GM21528 (cell line): Measurements from ENCODE around the gene SCG3.

Experiments used
- ATAC-seq: cut with Tn5 transposase; IDR thresholded peaks from one replicate; pipeline ENCODE4 v1.9.1; 2021; ENCODE audit warnings: mild to moderate bottlenecking, moderate library complexity; ENCODE audit not compliant: unreplicated experiment, low FRiP score

Gene SCG3

GRCh38 chr15:51724673-51725072, 43.4 kb downstream of the SCG3 start:
- ATAC-seq = no peak

DNA sequence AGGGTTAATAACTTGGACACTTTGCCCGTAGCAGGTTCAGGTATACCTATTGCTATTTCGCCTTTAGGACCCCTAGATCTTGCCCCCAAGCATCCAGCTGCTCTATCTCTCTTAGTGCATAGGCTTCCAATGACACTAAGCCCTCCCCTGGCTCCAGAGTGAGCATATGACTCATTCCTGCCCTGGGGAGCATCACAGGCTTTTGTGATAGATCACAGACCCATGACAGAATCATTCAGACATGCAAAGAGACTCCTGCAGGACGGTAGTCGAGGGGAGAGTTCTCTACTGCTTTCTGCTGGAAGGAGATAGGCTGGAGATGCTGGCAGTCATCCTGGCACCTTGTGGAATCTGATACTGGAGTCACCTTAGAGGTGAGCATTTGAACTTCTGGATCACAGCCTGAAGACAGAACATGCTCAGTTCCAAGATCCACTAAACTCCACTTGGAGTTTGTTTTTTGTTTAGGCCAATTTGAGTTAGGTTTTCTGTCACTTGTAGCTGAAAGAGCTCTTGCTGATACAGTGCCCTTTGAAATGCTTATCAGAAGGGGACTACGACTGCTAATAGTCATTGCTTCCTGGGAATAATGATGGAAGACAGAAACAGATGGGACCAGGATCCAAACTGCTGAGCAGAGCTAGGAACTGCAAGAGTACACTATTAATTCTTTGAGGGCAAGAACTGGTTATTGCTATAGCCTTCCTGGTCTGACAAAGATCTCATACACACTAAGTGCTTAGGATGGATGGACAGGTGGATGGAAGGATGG, 45.2 kb downstream of the SCG3 start:
- ATAC-seq = no peak

DNA sequence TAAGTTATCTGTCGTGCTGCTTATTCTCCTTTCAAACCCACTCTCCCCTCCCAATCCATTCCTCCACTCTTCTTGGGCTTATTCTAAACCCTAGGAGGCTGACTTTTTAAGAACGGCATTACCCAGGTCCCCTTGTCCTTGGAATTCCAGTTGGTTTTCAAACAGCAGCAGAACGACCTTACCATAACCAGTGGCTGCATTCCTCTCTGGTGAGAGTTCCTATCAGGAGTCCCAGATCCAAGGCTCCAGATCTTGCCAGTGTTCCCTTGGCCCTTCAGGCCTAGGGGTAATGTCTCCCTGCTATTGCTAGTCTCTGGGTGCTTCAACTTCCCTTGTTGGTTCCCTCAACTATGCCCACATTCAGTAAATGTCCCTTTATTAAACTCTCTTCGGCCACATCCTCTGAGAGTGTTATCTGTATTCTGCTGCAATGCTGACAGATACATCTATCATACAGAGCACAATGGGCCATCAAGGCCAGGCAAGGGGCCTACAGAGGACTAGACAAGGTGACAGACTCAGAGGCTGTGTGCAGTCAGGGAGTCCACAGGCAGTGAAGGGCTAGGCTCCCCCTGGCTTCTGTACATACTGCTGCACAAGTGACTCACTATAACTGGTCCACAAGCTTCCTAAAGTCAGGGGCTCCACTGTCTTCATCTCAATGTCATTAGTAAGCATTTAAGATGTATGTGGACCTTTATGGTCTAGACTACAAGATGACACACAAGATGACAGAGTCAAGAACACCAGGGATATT, 46.0 kb downstream of the SCG3 start:
- no peak for ATAC-seq

DNA sequence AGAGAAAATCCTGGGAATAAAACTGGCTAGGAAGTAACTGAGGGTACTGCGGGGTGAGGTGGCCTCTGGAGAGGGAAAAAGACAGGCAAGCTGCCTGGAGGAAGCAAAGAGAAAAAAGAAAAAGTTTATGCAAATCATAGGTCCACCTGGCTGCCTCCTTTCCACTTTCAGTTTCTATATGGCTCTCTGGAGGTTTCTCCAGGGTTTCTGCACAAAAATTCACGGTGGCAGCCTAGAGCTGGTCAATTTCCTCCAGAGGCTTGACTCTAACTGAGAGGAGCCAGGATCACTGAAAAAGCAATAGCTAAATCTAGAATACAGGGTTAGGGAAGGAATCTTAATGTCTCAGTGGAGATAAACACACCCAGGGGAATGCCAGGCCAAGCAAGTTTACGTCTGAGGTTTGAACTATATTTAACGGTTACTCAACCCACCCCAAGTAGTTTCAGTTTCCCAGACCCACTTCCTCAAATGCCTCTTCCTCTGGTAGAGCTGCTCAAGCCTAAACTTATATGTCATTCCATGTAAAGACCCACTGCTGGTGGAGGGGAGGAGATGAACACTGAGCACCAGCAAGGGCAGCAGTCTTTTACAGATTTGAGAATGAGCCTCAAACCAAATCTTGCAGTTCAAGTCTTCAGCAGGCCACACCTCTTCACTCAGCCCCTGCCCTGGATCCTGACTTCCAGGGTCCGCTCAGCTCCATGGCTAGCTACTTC, 50.4 kb downstream of the SCG3 start:
- ATAC-seq = peak; percentile 53

GRCh38 chr15:51732646-51733045, 51.3 kb downstream of the SCG3 start:
- ATAC-seq = no peak

- peak; percentile 20 for ATAC-seq
Observed at GRCh38 chr15:51735228-51736010, 54.1 kb downstream of the SCG3 start.

GRCh38 chr15:51736069-51736468, 54.8 kb downstream of the SCG3 start:
- ATAC-seq = no peak

DNA sequence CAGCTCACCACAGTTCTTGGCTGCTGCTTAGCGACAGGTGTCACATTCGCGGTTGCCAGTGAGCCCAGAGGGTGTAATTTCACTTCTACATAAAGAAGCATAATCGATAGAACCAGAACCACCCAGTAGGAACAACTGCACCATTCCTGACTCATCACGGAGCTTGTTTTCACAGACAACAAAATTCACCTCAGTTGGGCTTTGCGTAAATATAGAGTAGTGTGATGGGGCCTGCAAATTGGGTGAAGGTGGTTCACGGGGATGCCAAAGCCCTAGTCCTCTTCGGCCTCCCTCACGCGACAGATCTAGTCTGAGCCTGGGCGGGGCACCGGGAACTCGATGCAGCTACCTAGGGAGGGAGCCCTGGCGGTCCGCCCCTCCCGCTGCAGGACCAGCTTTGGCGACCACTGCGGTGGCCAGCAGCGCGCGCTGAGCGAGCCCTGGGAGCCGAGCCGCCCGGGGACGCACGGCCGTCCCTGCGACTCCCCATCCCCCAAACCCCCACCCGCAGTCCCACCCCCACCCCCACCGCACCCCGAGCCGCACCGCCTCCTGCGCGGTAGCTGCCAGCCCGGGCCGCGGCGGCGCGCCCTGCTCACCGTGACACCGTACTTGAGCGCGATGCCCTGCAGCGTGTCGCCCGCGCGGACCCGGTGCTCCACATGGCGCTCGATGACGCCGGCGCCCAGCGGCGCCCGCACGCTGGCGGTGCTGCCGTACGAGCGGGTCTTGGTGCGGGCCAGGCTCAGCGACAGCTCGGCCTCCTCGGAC, 55.6 kb downstream of the SCG3 start:
- ATAC-seq = peak; percentile 34

DNA sequence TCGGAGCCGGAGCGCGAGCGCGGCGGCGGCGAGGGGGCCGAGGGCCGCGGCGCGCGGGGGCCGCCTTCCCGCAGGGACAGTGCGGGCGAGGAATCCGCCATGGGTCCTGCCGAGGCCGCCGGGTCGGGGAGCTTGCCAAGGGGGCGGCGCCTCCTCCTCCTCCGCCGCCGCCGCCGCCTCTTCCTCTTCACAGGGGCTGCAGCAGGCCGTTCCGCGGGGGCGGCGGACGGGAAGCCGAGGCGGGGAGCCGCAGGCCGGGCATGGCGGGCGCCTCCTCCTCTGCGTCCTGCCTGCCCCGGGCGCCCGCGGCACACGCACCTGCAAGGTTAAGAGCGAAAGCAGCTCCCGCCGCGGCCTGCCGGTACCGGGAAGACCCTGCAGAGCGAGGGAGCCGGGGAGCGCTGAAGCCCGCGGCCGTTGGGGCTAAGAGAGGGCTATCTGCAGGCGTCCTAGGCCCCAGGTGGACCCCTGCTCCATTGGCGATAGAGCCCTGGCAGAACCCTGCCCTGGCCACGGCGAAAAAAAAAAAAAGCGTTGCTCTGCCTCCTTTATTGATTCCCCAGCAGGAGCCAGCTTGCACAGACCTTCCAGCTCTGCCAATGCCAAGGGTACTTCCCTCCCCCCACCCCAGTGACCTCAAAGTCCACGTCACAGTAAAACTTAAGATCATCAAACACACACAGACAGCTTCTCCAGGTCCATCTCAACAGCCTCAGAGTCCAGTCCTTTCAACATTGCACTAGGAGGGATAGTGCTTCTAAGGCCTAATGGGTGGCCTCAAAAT, 56.4 kb downstream of the SCG3 start, which contains the start of gene LYSMD2:
Gene LYSMD2, minus strand, starts transcription at position 134 of the 784 bp plus-strand sequence. Its CDS starts 33 bp downstream, at position 101.
- ATAC-seq = peak; percentile 48

DNA sequence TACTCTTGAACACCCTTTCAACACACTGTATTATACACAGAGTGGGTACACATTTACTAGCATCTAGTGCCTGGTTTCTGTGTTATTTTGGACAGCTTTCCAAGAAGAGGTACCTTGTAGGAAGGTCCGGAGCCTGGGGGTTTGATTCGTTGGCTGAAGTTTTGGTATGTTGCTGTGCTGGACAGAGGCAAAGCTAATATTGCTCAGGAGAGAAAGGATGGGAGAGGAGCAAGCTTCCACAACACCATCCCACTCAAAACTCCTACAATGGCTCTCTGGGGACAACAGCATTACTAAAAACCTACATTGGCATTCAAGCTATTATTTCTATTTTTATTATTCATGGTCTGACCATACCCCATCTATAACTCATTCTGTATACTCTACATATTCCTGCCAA, 57.2 kb downstream of the SCG3 start:
- no peak for ATAC-seq

DNA sequence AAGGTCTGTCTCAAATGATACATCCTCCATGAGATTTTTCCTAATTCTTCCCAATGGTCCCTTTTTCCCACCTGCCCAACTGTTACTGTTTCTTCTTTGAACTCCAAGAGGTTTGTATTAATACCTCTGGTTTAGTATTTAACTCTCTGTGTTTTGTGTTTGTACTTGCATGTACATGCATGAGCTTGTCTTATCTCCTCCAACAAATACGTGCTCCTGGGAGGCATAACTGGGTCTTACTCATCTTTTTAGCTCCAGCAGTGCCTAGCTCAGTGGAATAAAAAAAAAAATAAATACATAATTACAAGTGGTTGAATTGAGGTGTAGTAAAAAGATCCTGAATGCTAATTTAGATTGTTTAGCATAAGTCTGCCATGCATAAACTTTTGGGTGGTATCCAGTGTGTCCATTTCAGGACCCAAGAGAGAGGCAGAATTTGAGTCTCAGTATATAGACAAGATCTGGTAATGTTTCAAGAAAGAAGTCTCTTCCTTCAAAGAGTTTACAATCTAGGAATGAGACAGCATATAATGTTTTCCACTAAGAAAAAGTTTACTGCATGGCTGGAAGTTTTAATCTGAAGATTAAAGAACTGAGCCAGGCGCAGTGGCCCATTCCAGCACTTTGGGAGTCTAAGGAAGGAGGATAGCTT, 57.9 kb downstream of the SCG3 start:
- ATAC-seq = no peak

DNA sequence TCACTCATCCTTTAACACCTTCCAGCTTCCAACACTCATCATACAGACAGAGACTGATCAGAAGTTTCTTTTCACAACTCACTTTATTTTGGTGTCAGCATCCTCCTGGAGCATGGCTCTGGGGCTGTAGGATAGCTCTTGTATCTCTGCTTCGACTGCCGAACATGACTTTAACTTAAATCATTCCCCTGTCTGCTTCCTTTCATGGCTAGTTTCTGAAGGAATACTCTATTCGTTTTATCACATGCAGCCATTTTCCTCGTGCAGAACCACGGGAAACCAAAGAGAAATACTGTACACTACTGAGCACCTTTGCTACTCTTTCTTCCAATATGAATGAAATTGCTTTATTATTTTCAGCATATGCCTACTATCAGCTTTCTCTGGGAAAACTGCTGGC, 68.0 kb downstream of the SCG3 start:
- ATAC-seq = no peak

GRCh38 chr15:51750186-51750585, 68.9 kb downstream of the SCG3 start:
- ATAC-seq = no peak

GRCh38 chr15:51750792-51751696, 69.7 kb downstream of the SCG3 start, which contains the start of gene TMOD2:
Gene TMOD2 (plus strand): TSS chr15:51751597. CDS start chr15:51766442, 14,845 bp downstream.
- peak; percentile 68 for ATAC-seq

DNA sequence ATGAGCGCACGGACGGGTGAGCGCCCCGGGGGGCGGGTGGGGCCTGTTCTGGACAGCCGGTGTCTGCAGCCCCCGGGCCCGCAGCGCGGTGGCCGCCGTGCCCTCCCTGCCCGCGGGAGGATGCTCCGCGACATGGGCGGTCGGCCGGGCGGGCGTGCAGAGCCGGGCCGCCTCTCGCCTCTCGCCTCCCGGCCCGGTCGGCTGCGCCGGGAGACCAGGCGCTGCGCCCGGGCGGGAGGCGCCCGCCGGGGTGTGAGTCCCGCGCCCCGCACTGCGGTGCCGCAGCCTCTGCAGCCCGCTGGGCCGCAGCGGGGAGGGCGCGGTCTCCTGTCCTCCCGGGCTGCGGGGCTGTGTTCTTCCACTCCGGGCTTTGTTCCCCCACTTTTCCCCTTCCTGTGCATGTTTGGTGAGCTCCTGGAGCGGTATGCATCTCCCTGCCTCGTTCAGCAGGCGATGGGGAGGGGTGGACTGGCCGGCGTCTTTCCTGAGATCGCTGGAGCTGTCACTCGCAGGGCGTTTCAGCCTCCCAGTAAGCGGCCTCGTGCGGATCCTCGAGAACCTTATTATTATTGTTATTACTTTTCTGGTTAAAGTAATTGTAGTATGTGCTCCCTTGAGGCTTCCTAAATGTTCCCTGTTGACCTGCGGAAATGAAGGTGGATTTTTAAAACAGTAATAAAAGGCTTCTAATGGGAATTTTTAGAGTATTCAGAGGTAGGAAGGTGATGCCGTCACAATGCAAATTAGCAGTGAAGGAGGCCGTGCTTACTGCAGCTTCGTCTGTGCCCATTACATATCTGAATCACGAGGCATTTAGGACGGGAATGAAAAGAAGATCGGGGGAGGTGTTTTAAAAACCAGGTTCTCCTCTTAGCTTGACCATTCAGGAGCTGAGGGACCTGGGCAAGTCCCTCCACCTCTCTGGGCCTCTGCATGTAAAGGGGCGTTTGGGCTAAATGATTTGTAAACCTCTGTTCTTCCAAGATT, 70.7 kb downstream of the SCG3 start:
- ATAC-seq = peak; percentile 44

DNA sequence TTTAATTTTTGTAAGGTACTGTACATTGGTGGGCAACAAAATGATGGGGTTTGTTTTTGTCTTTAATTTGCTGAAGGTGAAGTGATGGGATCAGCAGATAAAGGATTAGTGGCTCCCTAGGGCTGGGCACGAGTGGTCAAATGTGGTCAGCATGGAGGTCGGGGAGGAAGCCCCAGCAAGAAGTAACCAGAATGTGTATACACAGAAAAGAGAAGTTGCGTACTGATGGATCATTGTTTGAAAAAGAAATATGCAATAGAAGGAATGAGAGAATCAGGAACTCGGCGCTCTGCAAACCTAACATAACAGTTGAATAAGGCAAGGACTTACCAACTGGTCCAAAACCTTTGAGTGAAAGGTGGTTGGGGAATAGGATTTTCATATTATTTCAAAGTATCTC, 71.6 kb downstream of the SCG3 start:
- no peak for ATAC-seq
